Activated T-helper 9 cell treated with anti-CD3 and anti-CD28 coated beads, Interleukin-2, amount 50 U/mL, for 16 hours (primary cell): ENCODE results near the gene DRC1.
A peak's percentile ranks its signal among the peaks of the same experiment; 100 is the strongest.

Experiments used
- DNase-seq: peaks from one replicate; pipeline ENCODE4 v3.0.0-alpha.2; 2020; ENCODE audit warnings: low read depth

DRC1 gene

GRCh38 chr2:26493566-26493965, 91.8 kb downstream of the DRC1 start:
- DNase-seq = no peak

GRCh38 chr2:26494199-26494598, 92.5 kb downstream of the DRC1 start:
- no peak for DNase-seq

- no peak for DNase-seq
These were observed 93.2 kb downstream of the DRC1 start for GRCh38 chr2:26494891-26495290.

GRCh38 chr2:26495705-26496297, 94.1 kb downstream of the DRC1 start:
- DNase-seq = no peak

- no peak for DNase-seq
These were observed 98.7 kb downstream of the DRC1 start for GRCh38 chr2:26500406-26500805.

GRCh38 chr2:26503231-26503880, 101.6 kb downstream of the DRC1 start:
- peak; percentile 70 for DNase-seq

- DNase-seq = no peak
These were observed 102.3 kb downstream of the DRC1 start for GRCh38 chr2:26504002-26504401.

GRCh38 chr2:26506279-26506678, 104.6 kb downstream of the DRC1 start:
- DNase-seq = no peak
